Activated CD8-positive, alpha-beta memory T cell treated with anti-CD3 and anti-CD28 coated beads for 1 hour (primary cell): Measurements from ENCODE around the gene HEMK1.

Experiments
- DNase-seq, 2 donors: peaks; one replicate each; pipeline ENCODE4 v3.0.0-alpha.2; 2020; ENCODE audit warnings: low read depth in 1 of 2; ENCODE audit errors: extremely low read depth in 1 of 2

The HEMK1 gene

GRCh38 chr3:50572801-50573371, 3.6 kb downstream of the HEMK1 start:
- DNase-seq: no peak

- peak in 1 of 2 donors; percentile 35 for DNase-seq
Measured at GRCh38 chr3:50573566-50574443, 4.5 kb downstream of the HEMK1 start.

- DNase-seq: no peak
Measured at GRCh38 chr3:50574444-50574831, 5.1 kb downstream of the HEMK1 start.

GRCh38 chr3:50575372-50575771, 6.0 kb downstream of the HEMK1 start:
- DNase-seq: no peak

- no peak for DNase-seq
Measured at GRCh38 chr3:50577348-50577747, 8.0 kb downstream of the HEMK1 start.

GRCh38 chr3:50580683-50581458, 11.5 kb downstream of the HEMK1 start:
- DNase-seq: no peak

- no peak for DNase-seq
Measured at GRCh38 chr3:50581459-50581842, 12.1 kb downstream of the HEMK1 start.

- DNase-seq: no peak
Measured at GRCh38 chr3:50582083-50582482, 12.8 kb downstream of the HEMK1 start.

- DNase-seq: no peak
Measured at GRCh38 chr3:50583897-50584296, 14.6 kb downstream of the HEMK1 start.

- DNase-seq: no peak
Measured at GRCh38 chr3:50584391-50584790, 15.1 kb downstream of the HEMK1 start.

GRCh38 chr3:50585919-50586762, 16.8 kb downstream of the HEMK1 start:
- no peak for DNase-seq

GRCh38 chr3:50586763-50587070, 17.4 kb downstream of the HEMK1 start:
- DNase-seq: no peak

GRCh38 chr3:50587373-50587772, 18.1 kb downstream of the HEMK1 start:
- DNase-seq: no peak

- DNase-seq: no peak
Measured at GRCh38 chr3:50587806-50588758, 18.8 kb downstream of the HEMK1 start.

GRCh38 chr3:50588759-50589433, 19.6 kb downstream of the HEMK1 start:
- DNase-seq: no peak

GRCh38 chr3:50591196-50591741, 21.9 kb downstream of the HEMK1 start:
- no peak for DNase-seq

- no peak for DNase-seq
Measured at GRCh38 chr3:50592568-50592967, 23.2 kb downstream of the HEMK1 start.

- DNase-seq: no peak
Measured at GRCh38 chr3:50594253-50594785, 25.0 kb downstream of the HEMK1 start.
